Neural progenitor cell (in vitro differentiated cells): ENCODE data around the gene FAM219A. TPM values are rescaled to one million over a fixed set of nuclear protein-coding genes. Genes with fewer than 3 reads are reported as not detected.

ENCODE experiments used
- DNase-seq: peaks from one replicate; pipeline ENCODE4 v3.0.0-alpha.2; 2016; ENCODE audit warnings: low spot score
- H2AFZ ChIP-seq: fragments of 200-600 bp; sonication (generic); replicated peaks from 2 replicates; pipeline ENCODE4 v1.6.1; 2016; ENCODE audit warnings: antibody characterized with exemption
- H3F3A ChIP-seq: fragments of 200-600 bp; sonication (generic); 2 replicates; pipeline ENCODE4 v1.6.1; 2016; ENCODE audit warnings: antibody characterized with exemption, low read depth
- H3K27ac ChIP-seq: fragments of 200-600 bp; sonication (generic); 2 replicates; pipeline ENCODE4 v1.5.1; 2016; ENCODE audit warnings: mild to moderate bottlenecking
- H3K27me3 ChIP-seq: fragments of 200-600 bp; sonication (generic); 2 replicates; pipeline ENCODE4 v1.6.1; 2016; ENCODE audit warnings: mild to moderate bottlenecking, moderate library complexity
- H3K36me3 ChIP-seq: fragments of 200-600 bp; sonication (generic); 2 replicates; pipeline ENCODE4 v1.5.1; 2016
- H3K4me1 ChIP-seq: fragments of 200-600 bp; sonication (generic); 2 replicates; pipeline ENCODE4 v1.6.1; 2016; ENCODE audit warnings: mixed run types
- H3K4me2 ChIP-seq: fragments of 200-600 bp; sonication (generic); 2 replicates; pipeline ENCODE4 v1.6.1; 2016
- H3K4me3 ChIP-seq: fragments of 200-600 bp; sonication (generic); 2 replicates; pipeline ENCODE4 v1.5.1; 2016
- H3K79me2 ChIP-seq: fragments of 200-600 bp; sonication (generic); 2 replicates; pipeline ENCODE4 v1.6.1; 2016; ENCODE audit warnings: low read depth
- H3K9ac ChIP-seq: fragments of 200-600 bp; sonication (generic); 2 replicates; pipeline ENCODE4 v1.6.1; 2016
- H3K9me3 ChIP-seq: fragments of 200-600 bp; sonication (generic); 2 replicates; pipeline ENCODE4 v1.5.1; 2016; ENCODE audit warnings: low read depth
- H4K20me1 ChIP-seq: fragments of 200-600 bp; sonication (generic); 2 replicates; pipeline ENCODE4 v1.6.1; 2016; ENCODE audit warnings: low read depth
- H3K27ac Mint-ChIP-seq: 3 replicates; pipeline ENCODE4 v1.8.0; 2021; ENCODE audit warnings: mixed read lengths
- H3K27me3 Mint-ChIP-seq: 2 replicates; pipeline ENCODE4 v1.8.0; 2022; ENCODE audit warnings: low read depth, mild to moderate bottlenecking, inconsistent platforms, moderate library complexity, mixed read lengths; ENCODE audit not compliant: insufficient read depth
- H3K36me3 Mint-ChIP-seq: 3 replicates; pipeline ENCODE4 v1.8.0; 2021; ENCODE audit warnings: mixed read lengths
- H3K4me1 Mint-ChIP-seq: 3 replicates; pipeline ENCODE4 v1.8.0; 2021; ENCODE audit warnings: mixed read lengths
- H3K4me3 Mint-ChIP-seq: 3 replicates; pipeline ENCODE4 v1.8.0; 2021; ENCODE audit warnings: mild to moderate bottlenecking, moderate library complexity, mixed read lengths
- H3K9me3 Mint-ChIP-seq: 3 replicates; pipeline ENCODE4 v1.8.0; 2020; ENCODE audit warnings: mixed read lengths
- CTCF ChIP-seq: fragments of 200-600 bp; sonication (generic); IDR thresholded peaks from 2 replicates; pipeline ENCODE4 v1.5.1; 2017; ENCODE audit warnings: antibody characterized with exemption, mild to moderate bottlenecking
- EZH2 ChIP-seq: fragments of 200-600 bp; sonication (generic); IDR thresholded peaks from 2 replicates; pipeline ENCODE4 v1.6.1; 2017; ENCODE audit warnings: antibody characterized with exemption, mild to moderate bottlenecking, moderate library complexity
- EZH2phosphoT487 ChIP-seq: fragments of 200-600 bp; sonication (generic); IDR thresholded peaks from 2 replicates; pipeline ENCODE4 v1.6.1; 2017; ENCODE audit warnings: antibody characterized with exemption
- total RNA-seq: library from RNA; depleted of rRNA; stranded (reverse); fragments of >200 nt; gene quantifications from 2 replicates; pipeline ENCODE4 v1.2.3, GENCODE V29; 2015; ENCODE audit warnings: low replicate concordance

Gene FAM219A
- total RNA-seq, 1 donor from 2014 or later = 4.2 TPM

GRCh38 chr9:34437006-34437925 is 21.1 kb downstream of the FAM219A start:
- DNase-seq = peak; percentile 86
- Mint-ChIP-seq H3K4me1 (no peaks in the 10 kb centered on the region), H3K27ac (no peak overlapping the region), H3K4me3 (no peak overlapping the region), H3K36me3 (peaks cover 4% of the 10 kb centered on the region), H3K9me3 (no peaks in the 10 kb centered on the region), H3K27me3 (no peaks in the 10 kb centered on the region)
- no peak overlapping the region for H3K4me2 ChIP-seq
- no peaks in the 10 kb centered on the region for H3F3A ChIP-seq
- H3K27ac ChIP-seq = no peak overlapping the region
- H3K9ac ChIP-seq = no peak overlapping the region
- H3K79me2 ChIP-seq = no peaks in the 10 kb centered on the region
- H3K27me3 ChIP-seq = no peaks in the 10 kb centered on the region
- no peaks in the 10 kb centered on the region for H3K9me3 ChIP-seq
- H3K4me1 ChIP-seq = no peaks in the 10 kb centered on the region
- peaks cover 11% of the 10 kb centered on the region for H4K20me1 ChIP-seq
- H3K36me3 ChIP-seq = no peaks in the 10 kb centered on the region
- no peak overlapping the region for H3K4me3 ChIP-seq
- no peak for TF ChIP-seq EZH2
- no peak for TF ChIP-seq EZH2phosphoT487
- TF ChIP-seq CTCF = peak; percentile 92
- no peak overlapping the region for H2AFZ ChIP-seq

DNA sequence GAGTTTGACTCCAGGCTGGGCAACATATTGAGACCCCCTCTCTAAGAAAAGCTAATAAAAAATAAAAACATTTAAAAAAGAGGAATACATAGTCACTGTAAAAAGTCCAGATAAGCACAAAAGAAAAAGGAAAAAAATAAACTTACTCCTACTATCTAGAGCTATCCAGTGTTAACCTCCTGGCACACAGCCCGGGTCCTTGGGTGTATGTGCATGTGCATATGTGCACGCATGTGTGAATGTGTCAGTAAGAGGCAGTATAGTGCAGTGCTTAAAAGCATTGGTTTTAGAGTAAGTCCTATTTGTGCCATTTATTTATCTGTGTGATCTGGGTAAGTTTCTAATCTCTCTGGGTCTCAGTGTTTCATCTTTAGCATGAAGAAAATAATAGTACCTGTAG is 26.7 kb downstream of the FAM219A start:
- Mint-ChIP-seq H3K4me1 (no peaks in the 10 kb centered on the region), H3K27me3 (peaks cover 2% of the 10 kb centered on the region), H3K4me3 (no peak overlapping the region), H3K36me3 (no peaks in the 10 kb centered on the region), H3K27ac (no peak overlapping the region), H3K9me3 (no peaks in the 10 kb centered on the region)
- no peak overlapping the region for H3K4me2 ChIP-seq
- peaks cover 42% of the 10 kb centered on the region for H4K20me1 ChIP-seq
- TF ChIP-seq EZH2 (no peak), EZH2phosphoT487 (no peak), CTCF (no peak)
- no peaks in the 10 kb centered on the region for H3K27me3 ChIP-seq
- no peaks in the 10 kb centered on the region for H3K36me3 ChIP-seq
- H3K27ac ChIP-seq = no peak overlapping the region
- H3K79me2 ChIP-seq = no peaks in the 10 kb centered on the region
- H3F3A ChIP-seq = no peaks in the 10 kb centered on the region
- H2AFZ ChIP-seq = no peak overlapping the region
- DNase-seq = no peak
- no peaks in the 10 kb centered on the region for H3K4me1 ChIP-seq
- no peak overlapping the region for H3K9ac ChIP-seq
- H3K9me3 ChIP-seq = no peaks in the 10 kb centered on the region
- H3K4me3 ChIP-seq = no peak overlapping the region

GRCh38 chr9:34430843-34431437 is 27.4 kb downstream of the FAM219A start:
- Histone ChIP-seq H3K4me3 (no peak overlapping the region), H3K9me3 (no peaks in the 10 kb centered on the region), H3K9ac (no peak overlapping the region), H3K27me3 (no peaks in the 10 kb centered on the region), H3K4me2 (no peak overlapping the region), H3K79me2 (no peaks in the 10 kb centered on the region), H3K36me3 (no peaks in the 10 kb centered on the region), H2AFZ (no peak overlapping the region), H3K27ac (no peak overlapping the region), H3K4me1 (no peaks in the 10 kb centered on the region), H4K20me1 (peaks cover 45% of the 10 kb centered on the region), H3F3A (no peaks in the 10 kb centered on the region)
- H3K27ac Mint-ChIP-seq = no peak overlapping the region
- H3K36me3 Mint-ChIP-seq = no peaks in the 10 kb centered on the region
- H3K27me3 Mint-ChIP-seq = peaks cover 2% of the 10 kb centered on the region
- peak; percentile 92 for DNase-seq
- H3K9me3 Mint-ChIP-seq = no peaks in the 10 kb centered on the region
- no peaks in the 10 kb centered on the region for H3K4me1 Mint-ChIP-seq
- no peak for TF ChIP-seq EZH2phosphoT487
- no peak for TF ChIP-seq EZH2
- no peak for TF ChIP-seq CTCF
- H3K4me3 Mint-ChIP-seq = no peak overlapping the region
